ENCODE data around the gene SLC9A8. TPM values are rescaled to one million over a fixed set of nuclear protein-coding genes. Genes with fewer than 3 reads are reported as not detected.

SLC9A8 gene
- total RNA-seq, 5 donors from 2014 or later (not counting 1 experiment from before 2014, with no cell fraction given), result 22.2 to 34.2 (median 25.6) TPM

- Mint-ChIP-seq H3K9me3 (no peaks in the 10 kb centered on the region), H3K27ac (no peak overlapping the region), H3K4me3 (no peak overlapping the region), H3K27me3 (no peaks in the 10 kb centered on the region), H3K4me1 (peaks cover 0 to 2% (median 0%) of the 10 kb centered on the region in 3 donors), H3K36me3 (peaks cover 42% of the 10 kb centered on the region)
- no peak for ATAC-seq (replicated peaks in 1 of 4)
- Histone ChIP-seq H3K36me3 (ENCODE audit: control insufficient read depth in 2 of 2, extremely low read depth in 1 of 2, insufficient read depth in 1 of 2, low read length in 1 of 2) (peaks cover 8 to 56% of the 10 kb centered on the region in 2 donors), H3K9me3 (no peaks in the 10 kb centered on the region), H3K4me1 (ENCODE audit: control insufficient read depth in 1 of 2, extremely low read depth in 1 of 2, insufficient read depth in 2 of 2, low read length in 2 of 2) (no peaks in the 10 kb centered on the region), H3K27me3 (replicated peaks in 1 of 2; ENCODE audit: control insufficient read depth in 2 of 2, extremely low read depth in 1 of 2, insufficient read depth in 2 of 2, low read length in 1 of 2) (no peaks in the 10 kb centered on the region), H3K4me3 (ENCODE audit: control insufficient read depth in 1 of 2, extremely low read depth in 1 of 2, low read length in 1 of 2) (no peak overlapping the region), H3K27ac (ENCODE audit: low read length) (no peak overlapping the region)
- DNase-seq, result no peak
- ChIA-PET POLR2A (no interaction called here), CTCF (no interaction called here)
- 96% methylated on average over 4 of the region's 5 CpGs for WGBS (ENCODE audit: insufficient coverage)
These were observed 57.6 kb downstream of the SLC9A8 start for GRCh38 chr20:49870261-49870660.

- ChIA-PET POLR2A (interaction anchor here in 1 of 2 donors (1.0 kb wide), 1 partner anchor 11 kb away, joined by 3 read pairs; no protein-coding TSS in a partner anchor), CTCF (interaction anchor here in 1 of 2 donors (0.7 kb wide), 1 partner anchor 114 kb away, joined by 4 read pairs; no protein-coding TSS in a partner anchor)
- no peak overlapping the region for H3K4me3 Mint-ChIP-seq
- H3K4me1 ChIP-seq (ENCODE audit: control insufficient read depth in 1 of 2, extremely low read depth in 1 of 2, insufficient read depth in 2 of 2, low read length in 2 of 2), result no peaks in the 10 kb centered on the region
- no peaks in the 10 kb centered on the region for H3K4me1 Mint-ChIP-seq
- H3K27me3 ChIP-seq (replicated peaks in 1 of 2; ENCODE audit: control insufficient read depth in 2 of 2, extremely low read depth in 1 of 2, insufficient read depth in 2 of 2, low read length in 1 of 2), result no peaks in the 10 kb centered on the region
- H3K27ac Mint-ChIP-seq, result no peak overlapping the region
- 100% methylated on average over 2 of the region's 6 CpGs for WGBS (ENCODE audit: insufficient coverage)
- H3K27me3 Mint-ChIP-seq, result no peaks in the 10 kb centered on the region
- H3K4me3 ChIP-seq (ENCODE audit: control insufficient read depth in 1 of 2, extremely low read depth in 1 of 2, low read length in 1 of 2), result no peak overlapping the region
- no peak overlapping the region for H3K27ac ChIP-seq (ENCODE audit: low read length)
- H3K36me3 ChIP-seq (ENCODE audit: control insufficient read depth in 2 of 2, extremely low read depth in 1 of 2, insufficient read depth in 1 of 2, low read length in 1 of 2), result peaks cover 8 to 56% of the 10 kb centered on the region in 2 donors
- no peak for ATAC-seq (replicated peaks in 1 of 4)
- no peak for DNase-seq
- no peaks in the 10 kb centered on the region for H3K9me3 Mint-ChIP-seq
- H3K9me3 ChIP-seq, result no peaks in the 10 kb centered on the region
- H3K36me3 Mint-ChIP-seq, result peaks cover 35% of the 10 kb centered on the region
These were observed 58.8 kb downstream of the SLC9A8 start for GRCh38 chr20:49871391-49871948.

- POLR2A ChIA-PET, result interaction anchor here in 1 of 2 donors (1.0 kb wide), 1 partner anchor 10 kb away, joined by 3 read pairs; no protein-coding TSS in a partner anchor
- Mint-ChIP-seq H3K9me3 (no peaks in the 10 kb centered on the region), H3K4me3 (no peak overlapping the region), H3K36me3 (peaks cover 29% of the 10 kb centered on the region), H3K27ac (no peak overlapping the region), H3K4me1 (no peaks in the 10 kb centered on the region), H3K27me3 (no peaks in the 10 kb centered on the region)
- ATAC-seq (replicated peaks in 1 of 4), result no peak
- Histone ChIP-seq H3K4me1 (ENCODE audit: control insufficient read depth in 1 of 2, extremely low read depth in 1 of 2, insufficient read depth in 2 of 2, low read length in 2 of 2) (no peaks in the 10 kb centered on the region), H3K27me3 (replicated peaks in 1 of 2; ENCODE audit: control insufficient read depth in 2 of 2, extremely low read depth in 1 of 2, insufficient read depth in 2 of 2, low read length in 1 of 2) (no peaks in the 10 kb centered on the region), H3K9me3 (no peaks in the 10 kb centered on the region), H3K4me3 (ENCODE audit: control insufficient read depth in 1 of 2, extremely low read depth in 1 of 2, low read length in 1 of 2) (no peak overlapping the region), H3K36me3 (ENCODE audit: control insufficient read depth in 2 of 2, extremely low read depth in 1 of 2, insufficient read depth in 1 of 2, low read length in 1 of 2) (peaks cover 8 to 56% of the 10 kb centered on the region in 2 donors), H3K27ac (ENCODE audit: low read length) (no peak overlapping the region)
- CTCF ChIA-PET, result interaction anchor here in 1 of 2 donors (0.7 kb wide), 1 partner anchor 114 kb away, joined by 4 read pairs; no protein-coding TSS in a partner anchor
- WGBS (ENCODE audit: insufficient coverage), result no CpG with 5 or more reads among the region's 1 CpG
- DNase-seq, result no peak
These were observed 59.4 kb downstream of the SLC9A8 start for GRCh38 chr20:49872056-49872455.

GRCh38 chr20:49874696-49875095 lies 62.1 kb downstream of the SLC9A8 start:
- Mint-ChIP-seq H3K4me1 (no peaks in the 10 kb centered on the region), H3K9me3 (no peaks in the 10 kb centered on the region), H3K27me3 (no peaks in the 10 kb centered on the region), H3K27ac (peak overlapping the region in 1 of 2 donors; percentile 8), H3K4me3 (no peak overlapping the region), H3K36me3 (peaks cover 20% of the 10 kb centered on the region)
- ChIA-PET POLR2A (no interaction called here), CTCF (no interaction called here)
- DNase-seq, result no peak
- peaks cover 9 to 48% of the 10 kb centered on the region in 2 donors for H3K36me3 ChIP-seq (ENCODE audit: control insufficient read depth in 2 of 2, extremely low read depth in 1 of 2, insufficient read depth in 1 of 2, low read length in 1 of 2)
- no peaks in the 10 kb centered on the region for H3K27me3 ChIP-seq (replicated peaks in 1 of 2; ENCODE audit: control insufficient read depth in 2 of 2, extremely low read depth in 1 of 2, insufficient read depth in 2 of 2, low read length in 1 of 2)
- H3K4me1 ChIP-seq (ENCODE audit: control insufficient read depth in 1 of 2, extremely low read depth in 1 of 2, insufficient read depth in 2 of 2, low read length in 2 of 2), result no peaks in the 10 kb centered on the region
- no peak overlapping the region for H3K4me3 ChIP-seq (ENCODE audit: control insufficient read depth in 1 of 2, extremely low read depth in 1 of 2, low read length in 1 of 2)
- H3K9me3 ChIP-seq, result no peaks in the 10 kb centered on the region
- WGBS (ENCODE audit: insufficient coverage), result 80% methylated on average over 1 of the region's 6 CpGs
- no peak overlapping the region for H3K27ac ChIP-seq (ENCODE audit: low read length)
- ATAC-seq (replicated peaks in 1 of 4), result no peak

- no peak for ATAC-seq (replicated peaks in 1 of 4)
- Mint-ChIP-seq H3K4me3 (no peak overlapping the region), H3K27me3 (no peaks in the 10 kb centered on the region), H3K27ac (no peak overlapping the region), H3K36me3 (peaks cover 22% of the 10 kb centered on the region), H3K4me1 (no peaks in the 10 kb centered on the region), H3K9me3 (no peaks in the 10 kb centered on the region)
- POLR2A ChIA-PET, result no interaction called here
- no peaks in the 10 kb centered on the region for H3K27me3 ChIP-seq (replicated peaks in 1 of 2; ENCODE audit: control insufficient read depth in 2 of 2, extremely low read depth in 1 of 2, insufficient read depth in 2 of 2, low read length in 1 of 2)
- no peak overlapping the region for H3K27ac ChIP-seq (ENCODE audit: low read length)
- WGBS (ENCODE audit: insufficient coverage), result 20% methylated on average over 1 of the region's 4 CpGs
- peaks cover 10 to 57% of the 10 kb centered on the region in 2 donors for H3K36me3 ChIP-seq (ENCODE audit: control insufficient read depth in 2 of 2, extremely low read depth in 1 of 2, insufficient read depth in 1 of 2, low read length in 1 of 2)
- CTCF ChIA-PET, result no interaction called here
- H3K4me1 ChIP-seq (ENCODE audit: control insufficient read depth in 1 of 2, extremely low read depth in 1 of 2, insufficient read depth in 2 of 2, low read length in 2 of 2), result no peaks in the 10 kb centered on the region
- H3K4me3 ChIP-seq (ENCODE audit: control insufficient read depth in 1 of 2, extremely low read depth in 1 of 2, low read length in 1 of 2), result no peak overlapping the region
- DNase-seq, result no peak
- H3K9me3 ChIP-seq, result no peaks in the 10 kb centered on the region
These were observed 64.8 kb downstream of the SLC9A8 start for GRCh38 chr20:49877386-49877921.

- POLR2A ChIA-PET, result no interaction called here
- Histone ChIP-seq H3K27me3 (replicated peaks in 1 of 2; ENCODE audit: control insufficient read depth in 2 of 2, extremely low read depth in 1 of 2, insufficient read depth in 2 of 2, low read length in 1 of 2) (no peaks in the 10 kb centered on the region), H3K36me3 (ENCODE audit: control insufficient read depth in 2 of 2, extremely low read depth in 1 of 2, insufficient read depth in 1 of 2, low read length in 1 of 2) (peaks cover 18 to 64% of the 10 kb centered on the region in 2 donors), H3K4me1 (ENCODE audit: control insufficient read depth in 1 of 2, extremely low read depth in 1 of 2, insufficient read depth in 2 of 2, low read length in 2 of 2) (no peaks in the 10 kb centered on the region), H3K27ac (ENCODE audit: low read length) (no peak overlapping the region), H3K9me3 (no peaks in the 10 kb centered on the region), H3K4me3 (ENCODE audit: control insufficient read depth in 1 of 2, extremely low read depth in 1 of 2, low read length in 1 of 2) (no peak overlapping the region)
- CTCF ChIA-PET, result interaction anchor here in 1 of 2 donors (0.6 kb wide), 1 partner anchor 33 kb away, joined by 3 read pairs; no protein-coding TSS in a partner anchor
- H3K36me3 Mint-ChIP-seq, result peaks cover 29% of the 10 kb centered on the region
- no peak for DNase-seq
- WGBS (ENCODE audit: insufficient coverage), result no CpG with 5 or more reads among the region's 1 CpG
- no peaks in the 10 kb centered on the region for H3K9me3 Mint-ChIP-seq
- H3K4me3 Mint-ChIP-seq, result no peak overlapping the region
- no peak for ATAC-seq (replicated peaks in 1 of 4)
- peak overlapping the region in 1 of 2 donors; percentile 15 for H3K27ac Mint-ChIP-seq
- no peaks in the 10 kb centered on the region for H3K27me3 Mint-ChIP-seq
- H3K4me1 Mint-ChIP-seq, result no peaks in the 10 kb centered on the region
These were observed 66.3 kb downstream of the SLC9A8 start for GRCh38 chr20:49878977-49879376.

All from T-cell (primary cell).